Measurements from ENCODE around the gene GPR35. TPM values are rescaled to one million over a fixed set of nuclear protein-coding genes. Genes with fewer than 3 reads are reported as not detected.

GPR35 gene
- total and polyA plus RNA-seq, 4 donors: 0.30 to 2.4 (median 0.44) TPM

GRCh38 chr2:240648650-240649275, 23.5 kb downstream of the GPR35 start:
- WGBS: 37% methylated on average over 19 of the region's 19 CpGs
- Histone ChIP-seq H3K36me3 (ENCODE audit: control insufficient read depth in 4 of 4, insufficient read depth in 3 of 4, low read depth in 1 of 4, low read length in 3 of 4) (no peaks in the 10 kb centered on the region), H3K9ac (ENCODE audit: low read depth in 1 of 2, low read length in 2 of 2) (no peak overlapping the region), H3K4me3 (ENCODE audit: low read depth in 1 of 3, low read length in 3 of 3) (no peak overlapping the region), H3K27me3 (ENCODE audit: control insufficient read depth in 4 of 4, insufficient read depth in 4 of 4, low read length in 3 of 4) (peaks cover 0 to 5% (median 2%) of the 10 kb centered on the region in 4 donors), H3K4me1 (ENCODE audit: control insufficient read depth in 4 of 4, insufficient read depth in 4 of 4, low read length in 3 of 4) (no peaks in the 10 kb centered on the region), H3K9me3 (ENCODE audit: control insufficient read depth in 4 of 4, low read length in 3 of 4) (no peaks in the 10 kb centered on the region), H3K27ac (ENCODE audit: low read depth in 1 of 2, low read length in 2 of 2) (no peak overlapping the region)
- DNase-seq (ENCODE audit: low spot score): no peak
- TF ChIP-seq RXRA (IDR thresholded peaks at IDR 0.05) (no peak), EGR1 (IDR thresholded peaks at IDR 0.05; ENCODE audit: low read depth in 2 of 2) (no peak), HNF4A (conservative IDR thresholded peaks at IDR 0.05) (no peak), ZBTB33 (IDR thresholded peaks at IDR 0.05) (no peak), NR2F2 (IDR thresholded peaks at IDR 0.05) (no peak), FOXA2 (IDR thresholded peaks at IDR 0.05) (no peak)

- Histone ChIP-seq H3K36me3 (ENCODE audit: control insufficient read depth in 4 of 4, insufficient read depth in 3 of 4, low read depth in 1 of 4, low read length in 3 of 4) (no peaks in the 10 kb centered on the region), H3K27me3 (ENCODE audit: control insufficient read depth in 4 of 4, insufficient read depth in 4 of 4, low read length in 3 of 4) (peaks cover 0 to 5% (median 2%) of the 10 kb centered on the region in 4 donors), H3K4me3 (ENCODE audit: low read depth in 1 of 3, low read length in 3 of 3) (no peak overlapping the region), H3K27ac (ENCODE audit: low read depth in 1 of 2, low read length in 2 of 2) (no peak overlapping the region), H3K9me3 (ENCODE audit: control insufficient read depth in 4 of 4, low read length in 3 of 4) (no peaks in the 10 kb centered on the region), H3K9ac (ENCODE audit: low read depth in 1 of 2, low read length in 2 of 2) (no peak overlapping the region), H3K4me1 (ENCODE audit: control insufficient read depth in 4 of 4, insufficient read depth in 4 of 4, low read length in 3 of 4) (no peaks in the 10 kb centered on the region)
- TF ChIP-seq ATF3 (IDR thresholded peaks at IDR 0.05) (no peak), HNF4A (conservative IDR thresholded peaks at IDR 0.05) (no peak), CTCF (IDR thresholded peaks at IDR 0.05; ENCODE audit: low read depth, low read length, missing input control) (no peak), GABPA (IDR thresholded peaks at IDR 0.05 in 1 of 2, conservative IDR thresholded peaks at IDR 0.05 in 1 of 2) (no peak), TAF1 (conservative IDR thresholded peaks at IDR 0.05) (no peak), REST (IDR thresholded peaks at IDR 0.05) (no peak), FOXA2 (IDR thresholded peaks at IDR 0.05) (no peak), HNF4G (IDR thresholded peaks at IDR 0.05) (no peak), ZBTB33 (IDR thresholded peaks at IDR 0.05) (no peak), JUND (IDR thresholded peaks at IDR 0.05) (no peak), RAD21 (IDR thresholded peaks at IDR 0.05) (no peak), RXRA (IDR thresholded peaks at IDR 0.05) (no peak), MAX (IDR thresholded peaks at IDR 0.05) (no peak), SP1 (IDR thresholded peaks at IDR 0.05) (no peak)
- no peak for DNase-seq (ENCODE audit: low spot score)
- WGBS: 50% methylated on average over 7 of the region's 7 CpGs
Observed at GRCh38 chr2:240649331-240649730, 24.1 kb downstream of the GPR35 start.
